Gastroesophageal sphincter (tissue), 3 donors: ENCODE measurements around the gene PNKD.

Experiments used
- EP300 ChIP-seq: sonication (generic); formaldehyde crosslinking; IDR thresholded peaks from one replicate; pipeline ENCODE4 v1.6.1; 2017; ENCODE audit warnings: antibody characterized with exemption, mild to moderate bottlenecking
- POLR2A ChIP-seq, 2 donors: fragments of 450-650 bp; IDR thresholded peaks; one replicate each; pipeline ENCODE4 v1.6.1; 2017; ENCODE audit warnings: antibody characterized with exemption in 2 of 2, mild to moderate bottlenecking in 2 of 2, moderate library complexity in 1 of 2
- POLR2AphosphoS5 ChIP-seq: sonication (generic); formaldehyde crosslinking; IDR thresholded peaks from one replicate; pipeline ENCODE4 v1.6.1; 2017; ENCODE audit warnings: antibody characterized with exemption
- TF ChIP-seq, protein P1 (sequence below), 4 experiments: fragments of 200-600 bp in 2 of 4; fragments of 450-650 bp in 2 of 4; sonication (generic) in 1 of 4; IDR thresholded peaks; one replicate each; pipeline ENCODE4 v1.5.1; 2017 to 2019; ENCODE audit warnings: antibody characterized with exemption in 4 of 4, mild to moderate bottlenecking in 2 of 4, moderate library complexity in 2 of 4

DNA sequence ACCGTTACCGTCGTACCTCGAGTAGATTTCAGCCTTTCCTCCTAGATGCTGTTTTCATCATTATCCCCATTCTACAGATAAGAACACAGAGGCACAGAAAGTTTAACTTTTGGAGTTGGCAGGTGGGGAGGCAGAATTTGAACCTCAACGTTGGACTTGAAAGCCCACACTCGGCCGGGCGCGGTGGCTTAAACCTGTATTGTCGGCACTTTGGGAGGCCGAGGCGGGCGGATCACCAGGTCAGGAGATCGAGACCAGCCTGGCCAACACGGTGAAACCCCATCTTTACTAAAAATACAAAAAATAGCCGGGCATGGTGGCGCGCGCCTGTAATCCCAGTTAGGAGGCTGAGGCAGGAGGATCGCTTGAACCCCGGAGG, 97.8 kb downstream of the PNKD start:
- TF ChIP-seq POLR2A (IDR thresholded peaks at IDR 0.05) (no peak), EP300 (no peak), POLR2AphosphoS5 (no peak)
- TF ChIP-seq, protein P1, sequence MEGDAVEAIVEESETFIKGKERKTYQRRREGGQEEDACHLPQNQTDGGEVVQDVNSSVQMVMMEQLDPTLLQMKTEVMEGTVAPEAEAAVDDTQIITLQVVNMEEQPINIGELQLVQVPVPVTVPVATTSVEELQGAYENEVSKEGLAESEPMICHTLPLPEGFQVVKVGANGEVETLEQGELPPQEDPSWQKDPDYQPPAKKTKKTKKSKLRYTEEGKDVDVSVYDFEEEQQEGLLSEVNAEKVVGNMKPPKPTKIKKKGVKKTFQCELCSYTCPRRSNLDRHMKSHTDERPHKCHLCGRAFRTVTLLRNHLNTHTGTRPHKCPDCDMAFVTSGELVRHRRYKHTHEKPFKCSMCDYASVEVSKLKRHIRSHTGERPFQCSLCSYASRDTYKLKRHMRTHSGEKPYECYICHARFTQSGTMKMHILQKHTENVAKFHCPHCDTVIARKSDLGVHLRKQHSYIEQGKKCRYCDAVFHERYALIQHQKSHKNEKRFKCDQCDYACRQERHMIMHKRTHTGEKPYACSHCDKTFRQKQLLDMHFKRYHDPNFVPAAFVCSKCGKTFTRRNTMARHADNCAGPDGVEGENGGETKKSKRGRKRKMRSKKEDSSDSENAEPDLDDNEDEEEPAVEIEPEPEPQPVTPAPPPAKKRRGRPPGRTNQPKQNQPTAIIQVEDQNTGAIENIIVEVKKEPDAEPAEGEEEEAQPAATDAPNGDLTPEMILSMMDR (IDR thresholded peaks at IDR 0.05), result peak in 1 of 4 experiments; percentile 4
